ENCODE data around the gene MADD.
"Not testable (repeated sequence)": the region's sequence is repeated elsewhere in the genome, so short reads cannot be mapped to it uniquely, and the experiment has no call there.

MADD gene

GRCh38 chr11:47278058-47278457 is 8.1 kb downstream of the MADD start:
- no peak for DNase-seq

GRCh38 chr11:47278769-47279168 is 8.8 kb downstream of the MADD start:
- DNase-seq = no peak

GRCh38 chr11:47280099-47280498 is 10.2 kb downstream of the MADD start:
- DNase-seq = no peak

- DNase-seq = no peak
Observed at GRCh38 chr11:47280860-47281259, 10.9 kb downstream of the MADD start.

GRCh38 chr11:47282462-47282861 is 12.5 kb downstream of the MADD start:
- no peak for DNase-seq

- no peak for DNase-seq
Observed at GRCh38 chr11:47284151-47284550, 14.2 kb downstream of the MADD start.

- DNase-seq = no peak
Observed at GRCh38 chr11:47285969-47286770, 16.2 kb downstream of the MADD start.

- no peak for DNase-seq
Observed at GRCh38 chr11:47288066-47288465, 18.1 kb downstream of the MADD start.

GRCh38 chr11:47289856-47290255 is 19.9 kb downstream of the MADD start:
- no peak for DNase-seq

GRCh38 chr11:47295385-47295784 is 25.5 kb downstream of the MADD start:
- DNase-seq = no peak

- DNase-seq = no peak
Observed at GRCh38 chr11:47296045-47296444, 26.1 kb downstream of the MADD start.

- no peak for DNase-seq
Observed at GRCh38 chr11:47299078-47299477, 29.1 kb downstream of the MADD start.

- no peak for DNase-seq
Observed at GRCh38 chr11:47302853-47303252, 32.9 kb downstream of the MADD start.

- no peak for DNase-seq
Observed at GRCh38 chr11:47305734-47306483, 36.0 kb downstream of the MADD start.

GRCh38 chr11:47306484-47306844 is 36.5 kb downstream of the MADD start:
- DNase-seq = no peak

- no peak for DNase-seq
Observed at GRCh38 chr11:47308050-47308823, 38.3 kb downstream of the MADD start.

GRCh38 chr11:47314992-47315391 is 45.1 kb downstream of the MADD start:
- DNase-seq = no peak

GRCh38 chr11:47316501-47316900 is 46.6 kb downstream of the MADD start:
- DNase-seq = not testable (repeated sequence)

GRCh38 chr11:47317064-47317828 is 47.3 kb downstream of the MADD start:
- DNase-seq = no peak

GRCh38 chr11:47318166-47318565 is 48.2 kb downstream of the MADD start:
- no peak for DNase-seq

GRCh38 chr11:47324520-47324919 is 54.6 kb downstream of the MADD start:
- DNase-seq = no peak

- no peak for DNase-seq
Observed at GRCh38 chr11:47325271-47326041, 55.5 kb downstream of the MADD start.

All from stimulated activated CD4-positive, alpha-beta T cell treated with anti-CD3 and anti-CD28 coated beads, Interleukin-2, amount 100 ng/mL, for 48 hours (primary cell).